H7 (cell line): ENCODE results near the gene FUT1. TPM values are rescaled to one million over a fixed set of nuclear protein-coding genes. Genes with fewer than 3 reads are reported as not detected.
"Not testable (repeated sequence)": the region's sequence is repeated elsewhere in the genome, so short reads cannot be mapped to it uniquely, and the experiment has no call there.

Source experiments
- DNase-seq: peaks from one replicate; pipeline ENCODE4 v3.0.0; 2012
- H3K27me3 ChIP-seq: 2 replicates; pipeline ENCODE4 v1.6.0; 2011; ENCODE audit warnings: mild to moderate bottlenecking, low read length; ENCODE audit not compliant: control insufficient read depth, insufficient read depth
- H3K36me3 ChIP-seq: replicated peaks from 2 replicates; pipeline ENCODE4 v1.5.1; 2011; ENCODE audit warnings: low read length; ENCODE audit not compliant: control insufficient read depth, insufficient read depth
- H3K4me3 ChIP-seq: 2 replicates; pipeline ENCODE4 v1.5.1; 2011; ENCODE audit warnings: low read depth, mild to moderate bottlenecking, control low read depth, low read length, moderate library complexity; ENCODE audit not compliant: insufficient read depth
- total RNA-seq: library from RNA; depleted of rRNA; stranded (reverse); fragments of >200 nt; shearing (Covaris generic); gene quantifications from 2 replicates; pipeline ENCODE4 v1.2.3, GENCODE V29; 2014

The FUT1 gene
- total RNA-seq, 1 experiment from 2014 or later, result 6.1 TPM

- no peaks in the 10 kb centered on the region for H3K36me3 ChIP-seq
- DNase-seq, result peak; percentile 66
- peak within 1 kb of the TSS; percentile 72 for H3K4me3 ChIP-seq
- H3K27me3 ChIP-seq, result no peaks in the 10 kb centered on the region
Observed at GRCh38 chr19:48719263-48720171, 32.9 kb downstream of the FUT1 start, which contains the start of gene MAMSTR. Gene MAMSTR, minus strand, starts transcription at chr19:48719725. Its CDS starts 694 bp downstream, at chr19:48719031.

DNA sequence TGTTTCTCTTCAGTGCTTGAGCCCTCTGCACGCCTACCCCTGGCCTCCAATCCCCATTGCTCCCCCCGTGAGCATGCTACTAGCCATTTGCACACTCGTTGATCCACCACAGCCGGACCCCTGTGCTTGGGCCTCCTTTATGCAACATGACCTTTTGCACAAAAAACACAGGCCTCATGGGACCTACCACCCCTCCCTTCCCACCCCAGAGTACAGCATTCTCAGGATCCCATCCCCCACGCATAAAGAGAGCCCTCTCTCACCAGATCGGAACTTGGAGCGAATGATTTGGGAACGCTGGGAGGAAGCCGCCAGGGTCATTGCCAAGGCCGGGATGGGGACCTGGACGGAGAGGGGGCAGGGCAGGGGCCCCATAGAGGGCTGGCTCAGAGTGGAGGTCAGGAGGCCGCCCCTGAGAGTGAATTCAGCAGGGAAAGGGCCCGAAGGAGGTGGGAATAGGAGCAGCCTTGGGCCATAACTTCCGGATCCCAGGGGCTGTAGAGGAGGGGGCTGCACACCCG lies 33.7 kb downstream of the FUT1 start:
- H3K36me3 ChIP-seq, result no peaks in the 10 kb centered on the region
- peak; percentile 72 for DNase-seq
- H3K27me3 ChIP-seq, result no peaks in the 10 kb centered on the region
- H3K4me3 ChIP-seq, result 0 out of 2 replicates have a peak overlapping the region, but pooled peaks have one; percentile 2

DNA sequence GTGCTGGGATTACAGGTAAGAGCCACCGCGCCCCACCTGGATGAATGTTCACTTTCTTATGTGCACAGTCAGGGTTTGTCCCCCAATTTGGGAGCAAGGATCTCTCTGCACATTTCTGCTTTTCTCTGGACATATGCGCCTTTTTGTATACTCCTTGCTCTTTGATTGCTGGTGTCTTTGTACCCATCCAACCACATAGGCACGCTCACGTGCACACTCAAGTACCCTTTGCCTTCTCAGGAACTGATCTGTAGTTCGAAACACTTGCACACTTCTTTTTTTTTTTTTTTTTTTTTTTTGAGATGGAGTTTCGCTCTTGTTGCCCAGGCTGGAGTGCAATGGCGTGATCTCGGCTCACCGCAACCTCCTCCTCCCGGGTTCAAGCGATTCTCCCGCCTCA lies 34.3 kb downstream of the FUT1 start:
- H3K27me3 ChIP-seq, DNase-seq, H3K36me3 ChIP-seq, H3K4me3 ChIP-seq: not testable (repeated sequence)

- DNase-seq, result peak; percentile 86
Observed at GRCh38 chr19:48716562-48717291, 35.7 kb downstream of the FUT1 start.

DNA sequence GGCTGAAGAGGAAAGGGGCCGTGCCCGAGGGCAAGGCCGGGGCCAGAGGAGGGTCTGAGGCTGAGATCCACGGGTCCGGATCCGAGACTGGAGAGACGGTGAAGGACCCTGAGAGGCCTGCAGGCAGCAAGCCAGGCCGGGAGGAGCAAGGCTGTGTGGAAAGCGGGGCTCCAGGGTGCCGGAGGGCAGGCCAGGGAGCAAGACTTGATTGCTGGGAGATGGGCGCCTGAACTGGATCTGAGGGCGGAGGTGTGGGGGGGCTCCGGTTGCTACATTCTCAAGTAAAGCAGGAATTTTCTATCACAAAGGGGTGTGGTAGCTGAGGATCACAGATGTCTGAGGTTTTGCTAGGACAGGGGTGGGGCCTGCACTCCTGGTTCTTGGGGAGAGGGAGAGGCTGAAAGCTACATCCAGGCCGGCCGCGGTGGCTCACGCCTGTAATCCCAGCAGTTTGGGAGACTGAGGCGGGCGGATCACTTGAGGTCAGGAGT lies 36.7 kb downstream of the FUT1 start:
- DNase-seq, result peak; percentile 50
- H3K27me3 ChIP-seq, result no peaks in the 10 kb centered on the region
- no peak overlapping the region for H3K4me3 ChIP-seq
- no peaks in the 10 kb centered on the region for H3K36me3 ChIP-seq

More at GRCh38 chr19:48716562-48717291, 35.7 kb downstream of the FUT1 start:
- H3K27me3 ChIP-seq, result no peaks in the 10 kb centered on the region
- no peaks in the 10 kb centered on the region for H3K36me3 ChIP-seq
- peak overlapping the region; percentile 29 for H3K4me3 ChIP-seq

DNA sequence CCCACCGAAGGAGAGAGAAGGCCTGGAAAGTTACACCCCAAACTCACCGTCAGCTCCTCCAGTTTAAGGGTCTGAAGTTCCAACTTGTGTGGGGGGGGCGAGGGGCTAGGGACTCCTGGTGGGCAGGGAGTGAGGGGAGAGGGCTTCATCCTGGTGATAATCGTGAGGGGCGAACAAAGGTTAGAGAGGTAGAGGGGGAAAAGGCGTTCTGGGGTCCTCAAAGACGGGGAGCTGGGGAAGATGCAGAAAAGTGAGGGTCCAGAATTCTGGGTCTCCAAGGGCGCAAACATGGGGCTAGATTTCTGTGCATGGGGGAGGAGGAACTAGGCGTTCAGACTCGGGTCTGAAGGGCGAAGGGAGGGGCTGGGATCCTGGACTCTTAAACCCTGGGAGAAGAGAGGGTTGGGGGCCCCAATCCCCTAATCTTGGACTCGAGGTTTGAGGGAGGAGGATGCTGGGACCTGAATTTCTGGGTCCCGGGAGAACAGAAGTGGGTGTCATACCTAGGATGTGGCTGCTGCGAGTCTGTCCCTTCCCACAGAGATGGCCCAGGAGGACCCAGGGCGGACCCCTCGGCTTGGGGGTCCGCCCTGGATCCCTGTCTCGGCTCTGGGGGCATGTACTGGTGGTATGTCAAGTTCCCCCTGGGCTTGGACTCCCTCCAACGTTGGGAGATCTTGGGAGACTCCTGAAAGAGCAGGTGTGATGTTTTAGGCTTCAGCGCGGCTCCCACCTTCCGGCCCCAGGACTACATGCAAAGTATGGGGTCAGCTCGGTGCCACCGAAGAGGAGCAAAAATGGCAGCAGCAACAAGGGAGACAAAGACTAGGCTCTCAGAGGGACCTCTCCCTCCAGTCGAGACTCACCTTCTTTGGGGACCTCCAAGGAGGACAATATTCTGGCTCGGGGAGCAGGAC lies 37.4 kb downstream of the FUT1 start:
- Histone ChIP-seq H3K4me3 (peak overlapping the region; percentile 49), H3K27me3 (no peaks in the 10 kb centered on the region), H3K36me3 (no peaks in the 10 kb centered on the region)
- peak; percentile 51 for DNase-seq

- peak; percentile 100 for DNase-seq
- Histone ChIP-seq H3K4me3 (peak overlapping the region; percentile 89), H3K27me3 (no peaks in the 10 kb centered on the region), H3K36me3 (no peaks in the 10 kb centered on the region)
Observed at GRCh38 chr19:48713864-48714755, 38.3 kb downstream of the FUT1 start.

DNA sequence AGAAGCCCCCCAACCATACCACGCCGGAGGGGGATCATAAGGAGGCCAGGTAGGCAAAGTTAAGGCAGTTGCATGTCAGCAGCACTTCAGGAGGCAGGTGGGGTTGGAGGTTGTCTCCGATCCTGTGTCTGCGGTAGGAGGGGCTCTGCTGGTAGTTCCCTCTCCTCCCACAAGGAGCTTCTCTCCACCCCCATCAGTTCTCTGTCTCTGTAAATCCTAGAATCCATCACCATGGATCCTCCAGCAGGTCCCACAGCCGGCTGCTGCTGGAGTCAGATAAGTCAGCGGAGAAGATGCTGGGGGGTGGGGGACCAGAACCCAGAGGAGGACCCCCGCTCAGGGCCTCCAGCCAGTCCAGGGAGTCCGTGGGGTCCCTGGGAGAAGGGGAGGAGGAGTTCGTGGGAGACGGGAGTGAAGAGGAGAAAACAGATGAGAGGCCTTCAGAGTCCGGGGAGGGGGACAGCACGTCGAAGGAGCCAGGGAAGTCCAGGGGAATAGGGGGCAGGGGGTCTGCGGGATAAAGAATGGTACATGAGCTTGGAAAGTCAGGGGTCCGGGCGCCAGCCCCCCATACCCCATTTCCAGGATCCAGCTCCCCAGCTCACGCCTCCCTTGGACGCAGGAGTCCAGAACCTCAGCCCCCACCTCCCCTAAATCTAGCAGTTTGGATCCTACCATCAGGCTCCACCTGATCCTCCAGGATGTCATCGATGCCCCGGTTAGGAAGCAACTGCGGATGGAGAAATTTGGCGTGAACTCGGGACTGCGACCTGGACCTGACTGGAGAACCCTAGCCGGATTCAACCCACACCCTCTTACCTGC lies 39.2 kb downstream of the FUT1 start:
- no peaks in the 10 kb centered on the region for H3K27me3 ChIP-seq
- DNase-seq, result peak; percentile 90
- H3K36me3 ChIP-seq, result no peaks in the 10 kb centered on the region
- peak overlapping the region; percentile 89 for H3K4me3 ChIP-seq

DNA sequence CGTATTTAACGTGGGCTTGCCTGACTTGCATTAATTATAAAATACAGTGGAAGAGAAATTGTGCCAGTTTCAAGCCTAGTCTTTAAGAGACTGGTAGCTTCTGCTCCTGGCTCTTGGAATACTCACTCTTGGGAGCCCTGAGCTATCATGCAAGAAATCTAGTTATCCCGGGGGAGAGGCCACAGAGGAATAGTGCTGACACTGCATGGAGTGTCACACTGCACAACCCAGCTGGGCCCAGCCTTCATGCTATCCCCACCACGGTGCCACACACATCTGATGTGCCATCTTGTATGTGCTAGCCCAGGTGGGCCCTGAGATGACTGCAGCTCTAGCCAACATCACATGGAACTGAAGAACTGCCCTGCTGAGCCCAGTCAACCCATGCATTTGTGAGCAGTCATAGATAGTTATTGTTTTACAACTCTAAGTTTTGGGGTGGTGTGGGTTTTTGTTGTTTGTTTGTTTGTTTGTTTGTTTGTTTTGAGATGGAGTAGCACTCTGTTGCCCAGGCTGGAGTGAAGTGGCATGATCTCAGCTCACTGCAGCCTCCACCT lies 41.3 kb downstream of the FUT1 start:
- no peak overlapping the region for H3K4me3 ChIP-seq
- H3K27me3 ChIP-seq, result no peaks in the 10 kb centered on the region
- H3K36me3 ChIP-seq, result no peaks in the 10 kb centered on the region
- DNase-seq, result no peak

- DNase-seq, result peak; percentile 56
- H3K4me3 ChIP-seq, result no peak overlapping the region
Observed at GRCh38 chr19:48708471-48708870, 44.0 kb downstream of the FUT1 start.

DNA sequence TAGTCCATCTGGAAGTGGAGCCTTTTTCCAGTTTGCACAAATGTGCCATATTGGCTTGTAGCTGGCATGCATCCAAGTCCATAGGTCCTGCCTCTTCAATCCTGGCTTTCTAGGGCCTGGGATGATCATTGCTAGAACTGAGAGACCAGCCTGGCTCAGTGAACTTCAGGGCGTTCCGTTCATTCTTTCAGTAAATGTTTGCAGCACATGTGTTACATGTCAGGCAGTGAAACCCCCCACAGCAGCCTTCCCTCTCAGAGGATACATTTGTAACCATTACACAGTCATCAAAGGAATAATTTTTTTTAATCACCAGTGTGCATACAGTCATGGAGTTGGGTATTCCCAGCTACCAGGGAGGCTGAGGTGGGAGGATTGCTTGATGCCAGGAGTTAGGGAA lies 47.0 kb downstream of the FUT1 start:
- Histone ChIP-seq H3K27me3 (no peaks in the 10 kb centered on the region), H3K4me3 (no peak overlapping the region), H3K36me3 (no peaks in the 10 kb centered on the region; the same call in 1 of the 2 replicates)
- DNase-seq, result no peak

More at GRCh38 chr19:48708471-48708870, 44.0 kb downstream of the FUT1 start:
- Histone ChIP-seq H3K27me3 (no peaks in the 10 kb centered on the region), H3K36me3 (no peaks in the 10 kb centered on the region; the same call in 1 of the 2 replicates)

- Histone ChIP-seq H3K36me3 (no peaks in the 10 kb centered on the region; the same call in 1 of the 2 replicates), H3K27me3 (no peaks in the 10 kb centered on the region), H3K4me3 (no peak overlapping the region)
- DNase-seq, result no peak
Observed at GRCh38 chr19:48703316-48703715, 49.1 kb downstream of the FUT1 start.
